Fibroblast of lung (primary cell): ENCODE results near the gene EEIG2. TPM values are rescaled to one million over a fixed set of nuclear protein-coding genes. Genes with fewer than 3 reads are reported as not detected.
"Not testable (repeated sequence)": the region's sequence is repeated elsewhere in the genome, so short reads cannot be mapped to it uniquely, and the experiment has no call there.

ENCODE experiments used
- DNase-seq, 2 donors: peaks; one replicate each; pipeline versions ENCODE4 v3.0.0 to v3.0.0-alpha.2; 2010; ENCODE audit warnings: low read depth in 2 of 2
- H2AFZ ChIP-seq: 2 replicates; pipeline ENCODE4 v1.5.1; 2012; ENCODE audit warnings: low read length, control low read depth, inconsistent platforms
- H3K27ac ChIP-seq: 2 replicates; pipeline ENCODE4 v1.5.1; 2011; ENCODE audit warnings: low read length, control low read depth; ENCODE audit not compliant: insufficient read depth
- H3K27me3 ChIP-seq: 2 replicates; pipeline ENCODE4 v1.5.1; 2011; ENCODE audit warnings: mild to moderate bottlenecking, low read length; ENCODE audit not compliant: control insufficient read depth, insufficient read depth
- H3K36me3 ChIP-seq: 2 replicates; pipeline ENCODE4 v1.5.1; 2011; ENCODE audit warnings: low read length; ENCODE audit not compliant: control insufficient read depth, insufficient read depth
- H3K4me1 ChIP-seq: 2 replicates; pipeline ENCODE4 v1.5.1; 2011; ENCODE audit warnings: low read length; ENCODE audit not compliant: control insufficient read depth, insufficient read depth; ENCODE audit errors: extremely low read depth
- H3K4me2 ChIP-seq: 2 replicates; pipeline ENCODE4 v1.5.1; 2011; ENCODE audit warnings: low read length, control low read depth; ENCODE audit not compliant: insufficient read depth; ENCODE audit errors: extremely low read depth
- H3K4me3 ChIP-seq, 4 experiments: fragments of 200-600 bp in 1 of 4; sonication (generic) in 1 of 4; replicated peaks in 1 of 4; 2 replicates each; pipeline ENCODE4 v1.5.1; 2011 to 2016; ENCODE audit warnings: low read length in 4 of 4, low read depth in 3 of 4, mild to moderate bottlenecking in 3 of 4, control low read depth in 2 of 4, inconsistent platforms in 1 of 4, mixed read lengths in 1 of 4; ENCODE audit not compliant: insufficient read depth in 1 of 4; ENCODE audit errors: control extremely low read depth in 1 of 4
- H3K79me2 ChIP-seq: 2 replicates; pipeline ENCODE4 v1.5.1; 2012; ENCODE audit warnings: mild to moderate bottlenecking, low read length, inconsistent platforms; ENCODE audit not compliant: control insufficient read depth, insufficient read depth
- H3K9ac ChIP-seq: 2 replicates; pipeline ENCODE4 v1.5.1; 2011; ENCODE audit warnings: mild to moderate bottlenecking, low read length, control low read depth; ENCODE audit not compliant: insufficient read depth
- H3K9me3 ChIP-seq: 2 replicates; pipeline ENCODE4 v1.5.1; 2012; ENCODE audit warnings: low read depth, low read length; ENCODE audit not compliant: control insufficient read depth, insufficient read depth
- H4K20me1 ChIP-seq: 2 replicates; pipeline ENCODE4 v1.5.1; 2011; ENCODE audit warnings: low read length; ENCODE audit not compliant: control insufficient read depth, insufficient read depth; ENCODE audit errors: extremely low read depth
- EZH2 ChIP-seq: IDR thresholded peaks from 2 replicates; pipeline ENCODE4 v1.5.1; 2012; ENCODE audit warnings: low read length, control low read depth, mild to moderate bottlenecking; ENCODE audit errors: missing control alignments
- polyA plus RNA-seq, 2 donors: library from polyadenylated mRNA; depleted of rRNA in 1 of 2; stranded (reverse) in 1 of 2; unstranded in 1 of 2; fragments of >200 nt; gene quantifications; 2 replicates each; pipeline ENCODE4 v1.2.1, GENCODE V29; 2011 to 2012; ENCODE audit warnings: missing spikeins in 1 of 2
- total RNA-seq: library from RNA; depleted of rRNA; stranded (reverse); fragments of >200 nt; gene quantifications from 2 replicates; pipeline ENCODE4 v1.2.1, GENCODE V29; 2014
- TF ChIP-seq, protein P1 (sequence below), 2 donors: IDR thresholded peaks in 1 of 2; conservative IDR thresholded peaks in 1 of 2; 1 replicate in 1 of 2; 2 replicates in 1 of 2; pipeline ENCODE4 v1.5.1; 2011 to 2012; ENCODE audit warnings: low read length in 2 of 2, control low read depth in 1 of 2, inconsistent platforms in 1 of 2, low read depth in 1 of 2, mild to moderate bottlenecking in 1 of 2

EEIG2 gene
- total and polyA plus RNA-seq, 2 donors (not counting 1 experiment from before 2014, with no cell fraction given) = 13.7 to 18.5 TPM

DNA sequence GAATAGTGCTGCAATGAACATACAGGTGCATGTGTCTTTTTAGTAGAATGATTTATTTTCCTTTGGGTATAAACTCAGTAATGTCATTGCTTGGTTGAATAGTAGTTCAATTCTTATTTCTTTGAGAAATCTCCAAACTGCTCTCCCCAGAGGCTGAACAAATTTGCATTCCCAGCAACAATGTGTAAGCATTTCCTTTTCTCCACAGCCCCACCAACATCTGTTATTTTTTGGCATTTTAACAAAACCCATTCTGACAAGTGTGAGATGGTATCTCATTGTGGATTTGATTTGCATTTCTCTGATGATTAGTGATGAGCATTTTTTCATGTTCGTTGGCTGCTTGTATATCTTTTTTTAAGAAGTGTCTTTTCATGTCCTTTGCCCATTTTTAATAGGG lies 21.9 kb upstream of the EEIG2 start:
- H3K4me2 ChIP-seq = no peak overlapping the region

DNA sequence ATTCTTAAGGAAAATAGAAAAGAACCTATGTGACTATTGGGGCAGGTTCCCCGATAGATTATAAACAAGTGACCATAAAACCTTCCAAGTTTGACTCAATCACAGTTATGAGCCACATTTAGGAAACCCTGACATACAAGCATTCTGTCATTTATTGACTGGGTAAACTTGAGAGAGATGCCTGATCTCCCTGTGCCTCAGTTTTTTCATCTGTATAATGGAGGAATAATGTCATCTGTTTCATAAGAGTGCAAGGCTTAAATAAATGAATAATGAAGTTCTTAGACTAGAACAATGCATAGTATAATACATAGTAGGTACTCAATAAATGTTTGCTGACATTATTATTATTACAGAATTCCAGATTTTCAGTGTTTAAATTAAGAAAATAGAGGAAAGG lies 18.9 kb upstream of the EEIG2 start:
- H3K9me3 ChIP-seq = no peaks in the 10 kb centered on the region
- H3K27me3 ChIP-seq = peaks cover 2% of the 10 kb centered on the region
- H3K4me1 ChIP-seq = no peaks in the 10 kb centered on the region
- TF ChIP-seq EZH2 = no peak
- TF ChIP-seq, protein P1, sequence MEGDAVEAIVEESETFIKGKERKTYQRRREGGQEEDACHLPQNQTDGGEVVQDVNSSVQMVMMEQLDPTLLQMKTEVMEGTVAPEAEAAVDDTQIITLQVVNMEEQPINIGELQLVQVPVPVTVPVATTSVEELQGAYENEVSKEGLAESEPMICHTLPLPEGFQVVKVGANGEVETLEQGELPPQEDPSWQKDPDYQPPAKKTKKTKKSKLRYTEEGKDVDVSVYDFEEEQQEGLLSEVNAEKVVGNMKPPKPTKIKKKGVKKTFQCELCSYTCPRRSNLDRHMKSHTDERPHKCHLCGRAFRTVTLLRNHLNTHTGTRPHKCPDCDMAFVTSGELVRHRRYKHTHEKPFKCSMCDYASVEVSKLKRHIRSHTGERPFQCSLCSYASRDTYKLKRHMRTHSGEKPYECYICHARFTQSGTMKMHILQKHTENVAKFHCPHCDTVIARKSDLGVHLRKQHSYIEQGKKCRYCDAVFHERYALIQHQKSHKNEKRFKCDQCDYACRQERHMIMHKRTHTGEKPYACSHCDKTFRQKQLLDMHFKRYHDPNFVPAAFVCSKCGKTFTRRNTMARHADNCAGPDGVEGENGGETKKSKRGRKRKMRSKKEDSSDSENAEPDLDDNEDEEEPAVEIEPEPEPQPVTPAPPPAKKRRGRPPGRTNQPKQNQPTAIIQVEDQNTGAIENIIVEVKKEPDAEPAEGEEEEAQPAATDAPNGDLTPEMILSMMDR (conservative IDR thresholded peaks at IDR 0.05 in 1 of 2, IDR thresholded peaks at IDR 0.05 in 1 of 2; ENCODE audit: low read depth in 1 of 2, low read length in 2 of 2) = no peak
- no peaks in the 10 kb centered on the region for H4K20me1 ChIP-seq
- DNase-seq = no peak
- no peaks in the 10 kb centered on the region for H3K36me3 ChIP-seq
- no peak overlapping the region for H2AFZ ChIP-seq
- H3K4me2 ChIP-seq = no peak overlapping the region
- H3K27ac ChIP-seq = no peak overlapping the region
- no peaks in the 10 kb centered on the region for H3K79me2 ChIP-seq
- no peak overlapping the region for H3K9ac ChIP-seq
- H3K4me3 ChIP-seq = no peak overlapping the region

More for the DNA sequence above, 21.9 kb upstream of the EEIG2 start:
- no peaks in the 10 kb centered on the region for H4K20me1 ChIP-seq
- TF ChIP-seq, protein P1 (conservative IDR thresholded peaks at IDR 0.05 in 1 of 2, IDR thresholded peaks at IDR 0.05 in 1 of 2; ENCODE audit: low read depth in 1 of 2, low read length in 2 of 2) = no peak
- TF ChIP-seq EZH2 = no peak
- H3K36me3 ChIP-seq = no peaks in the 10 kb centered on the region
- H2AFZ ChIP-seq = no peak overlapping the region
- no peak for DNase-seq
- no peak overlapping the region for H3K4me3 ChIP-seq
- no peaks in the 10 kb centered on the region for H3K79me2 ChIP-seq
- H3K9me3 ChIP-seq = no peaks in the 10 kb centered on the region
- no peak overlapping the region for H3K9ac ChIP-seq
- H3K27me3 ChIP-seq = peaks cover 4% of the 10 kb centered on the region
- no peak overlapping the region for H3K27ac ChIP-seq
- no peaks in the 10 kb centered on the region for H3K4me1 ChIP-seq

DNA sequence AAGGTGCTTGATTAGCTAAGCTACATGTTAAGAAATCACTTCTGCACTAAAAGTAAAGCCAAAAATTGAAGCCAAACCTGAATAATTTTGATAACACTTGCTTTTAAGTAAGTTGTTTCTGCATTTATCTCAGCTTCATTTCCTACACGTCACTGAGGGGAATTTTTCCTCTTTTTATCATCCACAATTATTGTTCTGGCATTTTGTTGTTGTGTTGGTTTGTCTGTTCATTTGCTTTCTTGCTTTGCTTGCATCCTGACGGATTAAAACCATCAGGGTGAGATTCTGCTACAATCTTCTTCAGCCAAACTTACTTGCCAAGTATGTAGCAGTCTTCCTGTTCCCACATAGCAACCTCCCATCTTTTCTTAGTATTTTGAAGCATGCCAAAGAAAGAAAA lies 18.0 kb upstream of the EEIG2 start:
- no peak for TF ChIP-seq EZH2
- TF ChIP-seq, protein P1 (conservative IDR thresholded peaks at IDR 0.05 in 1 of 2, IDR thresholded peaks at IDR 0.05 in 1 of 2; ENCODE audit: low read depth in 1 of 2, low read length in 2 of 2) = no peak
- DNase-seq = no peak
- Histone ChIP-seq H3K79me2 (no peaks in the 10 kb centered on the region), H2AFZ (no peak overlapping the region), H3K4me1 (no peaks in the 10 kb centered on the region), H3K4me2 (no peak overlapping the region), H3K27ac (no peak overlapping the region), H3K36me3 (no peaks in the 10 kb centered on the region), H3K4me3 (no peak overlapping the region), H3K27me3 (peaks cover 2% of the 10 kb centered on the region), H4K20me1 (no peaks in the 10 kb centered on the region), H3K9ac (no peak overlapping the region), H3K9me3 (no peaks in the 10 kb centered on the region)

DNA sequence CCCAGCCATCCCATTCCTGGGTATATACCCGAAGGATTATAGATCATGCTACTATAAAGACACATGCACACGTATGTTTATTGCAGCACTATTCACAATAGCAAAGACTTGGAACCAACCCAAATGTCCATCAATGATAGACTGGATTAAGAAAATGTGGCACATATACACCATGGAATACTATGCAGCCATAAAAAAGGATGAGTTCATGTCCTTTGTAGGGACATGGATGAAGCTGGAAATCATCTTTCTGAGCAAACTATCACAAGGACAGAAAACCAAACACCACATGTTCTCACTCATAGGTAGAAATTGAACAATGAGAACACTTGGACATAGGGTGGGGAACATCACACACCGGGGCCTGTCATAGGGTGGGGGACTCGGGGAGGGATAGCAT lies 12.4 kb upstream of the EEIG2 start:
- H4K20me1 ChIP-seq, H3K79me2 ChIP-seq, H3K4me2 ChIP-seq, H3K4me3 ChIP-seq, H3K9ac ChIP-seq, H3K4me1 ChIP-seq, DNase-seq, H3K36me3 ChIP-seq, H2AFZ ChIP-seq, H3K27ac ChIP-seq, H3K9me3 ChIP-seq, H3K27me3 ChIP-seq: not testable (repeated sequence)
